Femur (tissue), 1 donor: ENCODE data around the gene MCF2L2.
A peak's percentile ranks its signal among the peaks of the same experiment; 100 is the strongest.

Experiments
- DNase-seq: peaks from one replicate; pipeline ENCODE4 v3.0.0-alpha.2; 2017

MCF2L2 gene

GRCh38 chr3:183287301-183287971, 141.0 kb downstream of the MCF2L2 start:
- DNase-seq: no peak

- DNase-seq: peak; percentile 88
Observed at GRCh38 chr3:183285828-183286457, 142.5 kb downstream of the MCF2L2 start.

- DNase-seq: no peak
Observed at GRCh38 chr3:183285318-183285717, 143.1 kb downstream of the MCF2L2 start.

DNA sequence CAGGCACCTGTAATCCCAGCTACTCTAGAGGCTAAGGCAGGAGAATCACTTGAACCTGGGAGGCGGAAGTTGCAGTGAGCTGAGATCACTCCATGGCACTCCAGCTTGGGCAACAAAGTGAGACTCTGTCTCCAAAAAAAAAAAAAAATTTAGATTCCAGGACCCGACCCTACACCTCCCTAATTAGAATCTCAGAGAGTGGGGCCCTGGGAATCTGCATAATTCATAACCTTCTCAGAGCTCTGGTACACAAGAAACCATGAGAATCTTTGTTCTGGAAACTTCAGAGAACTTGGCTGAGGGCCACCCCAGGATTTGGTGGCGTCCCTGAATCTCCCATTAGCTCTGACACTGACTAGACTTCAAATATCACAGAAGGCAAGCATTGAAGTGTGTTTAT, 143.8 kb downstream of the MCF2L2 start:
- DNase-seq: no peak

DNA sequence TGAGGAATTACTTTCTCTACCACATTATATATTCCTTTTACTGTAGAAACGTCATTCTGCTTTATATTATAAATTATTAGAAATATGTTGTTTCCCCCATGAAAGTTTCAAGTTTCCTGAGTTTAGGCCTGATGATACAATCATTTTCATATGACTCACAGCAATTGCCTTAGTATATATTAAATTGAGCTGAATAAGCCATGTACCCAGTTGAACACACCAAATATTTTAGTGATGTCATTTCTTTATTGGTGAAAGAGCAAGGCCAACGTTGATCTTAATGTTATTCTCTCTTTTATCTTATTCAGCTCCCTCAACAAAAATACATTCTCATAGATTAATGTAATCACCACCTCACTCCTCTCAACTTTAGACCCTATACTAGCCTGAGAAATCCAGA, 144.5 kb downstream of the MCF2L2 start:
- DNase-seq: no peak

DNA sequence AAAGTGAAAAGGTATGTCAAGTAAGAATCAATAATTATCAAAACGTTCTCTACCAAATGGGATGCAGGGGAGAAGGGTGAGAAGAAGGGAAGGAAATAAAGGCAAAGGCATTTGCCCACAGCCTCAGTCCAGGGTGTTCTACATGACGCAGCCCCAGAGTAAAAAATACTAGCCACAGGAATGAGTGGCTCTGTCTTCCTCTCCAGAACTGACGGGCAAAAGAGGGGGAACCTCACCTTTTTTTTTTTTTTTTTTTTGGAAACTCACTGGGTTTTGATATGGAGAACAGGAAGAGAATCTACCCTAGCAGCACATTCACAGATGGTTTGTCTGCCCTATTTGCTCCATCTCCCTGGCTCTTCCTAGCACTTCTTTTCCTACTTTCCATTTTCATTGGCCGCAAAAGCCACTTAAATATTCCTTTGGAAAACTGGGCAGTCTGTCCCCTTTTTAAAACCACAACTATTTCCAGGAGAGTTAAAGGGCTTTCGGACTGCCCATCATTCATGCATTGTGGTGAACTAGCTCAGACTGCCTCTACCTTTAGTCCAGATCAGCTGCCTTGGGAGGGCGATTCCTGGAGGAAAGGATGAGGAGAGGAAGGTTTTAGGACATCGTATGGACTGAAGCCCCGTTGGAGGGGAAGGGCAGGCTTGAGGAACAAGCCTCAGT, 147.2 kb downstream of the MCF2L2 start:
- no peak for DNase-seq

- DNase-seq: no peak
Observed at GRCh38 chr3:183279371-183279770, 149.0 kb downstream of the MCF2L2 start.

DNA sequence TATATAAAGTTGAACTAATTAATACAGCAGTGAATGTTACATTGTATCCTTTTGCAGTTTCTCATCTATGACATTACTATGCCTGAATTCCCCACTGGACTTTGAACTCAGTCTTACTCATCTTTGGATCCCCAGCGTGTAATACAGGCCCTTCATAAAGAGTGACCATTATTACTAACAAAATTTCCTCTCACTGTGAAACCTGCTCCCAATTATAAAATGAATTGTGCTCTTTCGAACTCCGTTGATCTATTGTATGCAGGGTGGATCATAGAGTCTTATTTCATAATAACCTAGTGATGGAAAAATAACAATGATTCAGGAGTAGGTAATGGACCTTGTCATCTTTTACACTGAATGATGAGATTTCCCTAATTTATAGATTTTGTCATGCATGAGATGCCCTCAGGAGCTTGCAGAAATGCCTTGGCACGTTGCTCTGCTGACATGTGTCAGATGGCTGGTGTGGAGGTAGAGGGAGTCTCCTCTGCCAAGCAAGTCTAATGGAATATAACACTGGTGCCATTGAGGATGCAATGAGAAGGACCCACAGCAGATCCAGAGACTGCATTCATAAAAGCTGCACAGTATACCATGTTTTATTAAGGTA, 149.8 kb downstream of the MCF2L2 start:
- DNase-seq: no peak

DNA sequence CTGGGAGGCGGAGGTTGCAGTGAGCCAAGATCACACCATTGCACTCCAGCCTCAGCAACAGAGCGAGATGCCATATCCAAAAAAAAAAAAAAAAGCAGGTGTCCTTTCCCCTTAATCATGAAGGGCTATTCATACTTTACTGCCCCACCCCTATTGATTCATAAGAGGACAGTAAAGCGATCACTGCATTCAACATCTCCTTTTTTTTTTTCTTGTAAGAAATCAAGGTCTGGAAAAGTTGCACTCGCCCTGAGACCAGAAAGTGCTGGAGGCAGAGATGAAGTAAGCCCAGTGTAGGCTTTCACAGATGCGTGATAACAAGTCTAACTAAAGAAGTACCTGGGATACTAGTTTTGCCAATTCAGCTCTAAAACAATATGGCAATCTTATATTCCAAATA, 151.2 kb downstream of the MCF2L2 start:
- no peak for DNase-seq

DNA sequence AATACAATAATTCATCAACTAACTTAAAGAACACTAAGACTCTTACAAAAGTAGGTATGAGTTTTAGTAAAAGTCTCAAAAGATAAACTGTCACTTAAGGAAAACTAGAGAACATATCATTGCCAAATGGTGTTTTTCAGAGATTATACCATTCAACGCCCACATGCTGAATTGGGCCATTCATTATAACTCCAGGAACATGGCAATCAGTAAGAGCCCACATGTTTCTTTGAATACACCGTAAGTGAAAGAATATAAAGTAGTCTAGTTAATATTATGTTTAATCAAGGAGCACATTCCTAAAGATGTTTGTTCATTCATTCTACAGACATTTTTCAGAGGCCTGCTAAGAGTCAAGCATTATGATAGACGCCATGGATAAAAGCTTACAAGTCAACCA, 152.5 kb downstream of the MCF2L2 start:
- DNase-seq: no peak

DNA sequence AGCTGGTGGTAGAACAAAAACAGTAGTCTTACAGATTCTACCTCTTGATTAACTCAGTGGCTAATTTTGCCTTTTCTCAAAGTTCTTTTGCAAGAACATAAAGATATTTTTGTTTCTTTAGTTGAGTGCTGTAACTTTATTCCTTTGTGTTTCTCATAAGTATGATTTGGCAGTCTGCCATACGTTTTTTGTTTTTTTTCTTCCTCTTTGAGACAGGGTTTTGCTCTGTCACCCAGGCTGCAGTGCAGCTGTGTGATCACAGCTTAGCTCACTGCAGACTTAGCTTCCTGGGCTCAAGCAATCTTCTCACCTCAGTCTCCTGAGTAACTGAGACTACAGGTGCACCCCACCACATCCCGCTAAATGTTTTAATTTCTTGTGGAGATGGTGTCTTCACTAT, 153.0 kb downstream of the MCF2L2 start:
- no peak for DNase-seq

- no peak for DNase-seq
Observed at GRCh38 chr3:183274609-183275008, 153.8 kb downstream of the MCF2L2 start.

DNA sequence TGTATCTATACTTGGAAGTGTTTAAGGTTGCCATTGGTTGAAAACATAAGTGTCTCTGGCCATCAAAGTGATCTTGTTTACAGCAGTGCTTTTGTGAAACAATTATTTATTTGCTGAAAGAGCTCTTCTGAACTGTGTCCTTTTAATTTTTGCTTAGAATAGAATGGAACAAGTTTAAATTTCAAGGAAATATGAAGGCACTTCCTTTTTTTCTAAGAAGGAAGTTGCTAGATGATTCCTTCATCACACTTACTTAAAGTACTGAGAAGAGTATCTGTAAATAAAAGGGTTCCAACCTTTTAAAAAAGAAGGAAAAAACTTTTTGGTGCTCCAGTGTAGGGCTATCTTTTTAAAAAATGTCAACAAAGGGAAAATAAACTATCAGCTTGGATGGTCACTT, 155.6 kb downstream of the MCF2L2 start:
- no peak for DNase-seq

GRCh38 chr3:183272142-183272541, 156.3 kb downstream of the MCF2L2 start:
- no peak for DNase-seq

GRCh38 chr3:183270344-183270743, 158.1 kb downstream of the MCF2L2 start:
- DNase-seq: no peak

DNA sequence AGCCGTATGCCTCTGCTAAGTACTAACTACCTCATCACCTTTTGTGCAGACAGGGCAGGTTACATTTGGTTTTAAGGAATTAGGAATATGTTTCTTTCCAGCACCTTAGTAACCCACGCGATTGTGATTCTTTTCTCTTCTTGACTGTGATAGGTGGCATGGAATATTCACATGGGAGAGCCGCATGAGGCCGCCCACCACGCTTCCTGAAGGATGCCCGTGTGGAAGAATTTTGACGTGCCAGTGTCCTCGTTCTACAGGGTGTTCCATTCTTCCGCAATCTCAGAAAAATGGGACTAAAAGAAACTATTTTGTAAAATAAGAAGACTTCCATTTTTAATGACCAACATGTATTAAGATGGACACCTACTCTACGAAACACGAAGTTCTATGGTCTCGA, 159.1 kb downstream of the MCF2L2 start:
- no peak for DNase-seq

- DNase-seq: no peak
Observed at GRCh38 chr3:183268366-183268765, 160.1 kb downstream of the MCF2L2 start.

DNA sequence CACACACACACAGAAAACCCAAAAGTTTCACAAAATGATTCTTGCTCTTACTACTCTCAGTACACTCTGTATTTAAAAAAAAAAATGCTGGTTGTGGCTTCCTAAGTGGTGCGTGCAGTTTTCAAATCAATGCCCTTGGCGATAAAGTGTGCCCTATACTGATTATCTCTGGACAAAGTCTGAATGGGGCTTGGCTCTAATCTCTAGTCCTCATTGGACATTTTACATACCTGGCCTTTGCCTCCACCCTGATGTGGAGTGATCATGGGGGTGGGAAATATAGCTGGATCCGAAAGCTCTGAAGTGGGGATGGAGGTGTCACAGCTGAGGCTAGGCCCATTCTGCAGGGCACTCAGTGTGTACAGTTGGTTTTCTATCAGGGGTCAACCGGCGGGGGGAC, 161.3 kb downstream of the MCF2L2 start:
- DNase-seq: no peak

- no peak for DNase-seq
Observed at GRCh38 chr3:183266454-183266853, 162.0 kb downstream of the MCF2L2 start.

DNA sequence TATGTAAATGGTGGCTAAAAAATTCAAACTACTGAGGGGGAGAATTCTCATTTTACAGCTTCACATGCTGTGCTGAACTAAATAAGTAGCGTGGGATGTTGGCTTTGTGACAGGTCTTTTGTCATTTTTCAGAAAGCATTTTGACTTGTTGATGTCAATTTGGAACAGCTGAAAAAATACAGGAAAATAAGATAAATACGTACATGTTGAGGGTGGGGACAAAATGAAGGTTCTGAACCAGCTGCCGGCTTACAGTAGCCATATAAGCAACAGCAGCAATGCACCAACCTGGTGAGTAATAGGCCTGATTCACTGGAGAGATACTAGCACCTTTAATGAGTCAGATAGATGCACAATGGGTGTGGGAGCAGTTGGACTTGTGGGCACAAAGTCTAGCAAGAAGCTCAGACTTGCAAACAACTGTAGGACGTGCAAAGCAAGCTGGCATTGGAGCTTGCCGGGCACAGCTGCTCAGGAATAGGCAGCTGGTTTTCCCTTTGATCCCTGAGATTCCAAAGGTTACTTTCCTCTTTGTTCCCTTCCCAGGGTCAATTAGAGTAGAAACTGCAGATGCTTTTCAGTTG, 162.5 kb downstream of the MCF2L2 start:
- DNase-seq: no peak

DNA sequence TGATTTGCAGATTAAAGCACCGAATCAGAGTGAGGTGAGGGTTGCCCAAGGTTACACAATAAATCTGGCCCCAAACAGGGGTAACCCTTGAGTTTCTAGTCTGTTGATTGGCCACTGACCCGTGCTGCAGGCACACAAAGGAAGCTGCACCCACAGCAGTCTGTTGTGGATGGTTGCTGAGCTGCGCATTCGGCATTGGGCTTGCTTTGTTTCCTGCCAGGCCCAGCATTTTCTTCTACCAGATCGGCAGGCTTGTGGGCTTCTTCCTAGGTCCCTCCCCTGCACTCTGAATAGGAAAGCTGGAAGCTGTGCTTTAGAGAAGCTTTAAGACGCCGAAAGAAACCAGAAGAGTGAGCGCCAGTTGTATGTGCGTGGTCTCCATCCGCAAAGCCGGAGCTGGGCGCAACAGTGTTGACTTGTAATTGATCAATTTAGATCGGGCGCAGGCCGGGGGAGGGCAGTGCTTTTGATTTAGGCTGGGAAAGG, 163.2 kb downstream of the MCF2L2 start:
- DNase-seq: peak; percentile 52

GRCh38 chr3:183264268-183264667, 164.2 kb downstream of the MCF2L2 start:
- DNase-seq: no peak

GRCh38 chr3:183262875-183263378, 165.5 kb downstream of the MCF2L2 start:
- no peak for DNase-seq
